GM19043 (cell line): ENCODE measurements around the gene POLR1C.
A peak's percentile ranks its signal among the peaks of the same experiment; 100 is the strongest.
"Not testable (repeated sequence)": the region's sequence is repeated elsewhere in the genome, so short reads cannot be mapped to it uniquely, and the experiment has no call there.

Experiments
- ATAC-seq: cut with Tn5 transposase; IDR thresholded peaks from one replicate; pipeline ENCODE4 v1.9.1; 2021; ENCODE audit warnings: low read depth; ENCODE audit not compliant: unreplicated experiment

The POLR1C gene

GRCh38 chr6:43516697-43517504 is at the start of gene POLR1C, which contains the start of gene YIPF3:
POLR1C (plus strand) TSS chr6:43517089; CDS start chr6:43517110, 21 bp downstream.
YIPF3 (minus strand) TSS chr6:43516926; CDS start chr6:43516807, 119 bp downstream.
- peak; percentile 92 for ATAC-seq

- ATAC-seq: not testable (repeated sequence)
These were observed 49.6 kb upstream of the POLR1C start for GRCh38 chr6:43467265-43467664.

GRCh38 chr6:43467752-43468151 is 49.1 kb upstream of the POLR1C start:
- no peak for ATAC-seq

GRCh38 chr6:43468240-43468639 is 48.6 kb upstream of the POLR1C start:
- ATAC-seq: no peak

- no peak for ATAC-seq
These were observed 47.9 kb upstream of the POLR1C start for GRCh38 chr6:43468748-43469681.

GRCh38 chr6:43469947-43470346 is 46.9 kb upstream of the POLR1C start:
- ATAC-seq: no peak

GRCh38 chr6:43471399-43471798 is 45.5 kb upstream of the POLR1C start:
- no peak for ATAC-seq

- no peak for ATAC-seq
These were observed 44.4 kb upstream of the POLR1C start for GRCh38 chr6:43472515-43472914.

- ATAC-seq: no peak
These were observed 41.4 kb upstream of the POLR1C start for GRCh38 chr6:43475516-43475915.

- ATAC-seq: no peak
These were observed 40.1 kb upstream of the POLR1C start for GRCh38 chr6:43476746-43477145.

GRCh38 chr6:43477235-43478007 is 39.5 kb upstream of the POLR1C start, which contains the start of gene TJAP1:
TJAP1 (plus strand) TSS chr6:43477570; CDS start chr6:43499002, 21,432 bp downstream.
- peak; percentile 90 for ATAC-seq

- ATAC-seq: no peak
These were observed 38.9 kb upstream of the POLR1C start for GRCh38 chr6:43478008-43478372.

GRCh38 chr6:43481075-43481474 is 35.8 kb upstream of the POLR1C start:
- no peak for ATAC-seq

- no peak for ATAC-seq
These were observed 35.2 kb upstream of the POLR1C start for GRCh38 chr6:43481591-43482236.

GRCh38 chr6:43488667-43489276 is 28.1 kb upstream of the POLR1C start:
- no peak for ATAC-seq

GRCh38 chr6:43489277-43490072 is 27.4 kb upstream of the POLR1C start:
- no peak for ATAC-seq

GRCh38 chr6:43490523-43490939 is 26.4 kb upstream of the POLR1C start:
- no peak for ATAC-seq

- no peak for ATAC-seq
These were observed 24.9 kb upstream of the POLR1C start for GRCh38 chr6:43491750-43492661.
